AG04449 (cell line): ENCODE data around the gene NUMBL.
"Not testable (repeated sequence)": the region's sequence is repeated elsewhere in the genome, so short reads cannot be mapped to it uniquely, and the experiment has no call there.

ENCODE experiments used
- CTCF ChIA-PET: fragments of 350-600 bp; formaldehyde crosslinking; extraction: SDS; loops from one replicate; lab custom pipeline; 2021; ENCODE audit warnings: antibody characterized with exemption; lab: Yijun Ruan, JAX
- POLR2A ChIA-PET: fragments of 400-600, 350-600 bp; formaldehyde crosslinking; extraction: SDS; loops from one replicate; lab custom pipeline; 2020; ENCODE audit warnings: antibody characterized with exemption, inconsistent platforms; lab: Yijun Ruan, JAX
- DNase-seq: peaks from one replicate; pipeline ENCODE4 v3.0.0-alpha.2; 2010; ENCODE audit warnings: low read depth, low spot score
- H3K4me3 ChIP-seq: 2 replicates; pipeline ENCODE4 v1.5.1; 2011; ENCODE audit warnings: low read depth, mild to moderate bottlenecking, control low read depth, low read length
- TF ChIP-seq, protein P1 (sequence below): IDR thresholded peaks from one replicate; pipeline ENCODE4 v1.5.1; 2011; ENCODE audit warnings: mild to moderate bottlenecking, moderate library complexity, low read length, control low read depth, inconsistent platforms; ENCODE audit not compliant: insufficient read depth; ENCODE audit errors: missing control alignments

NUMBL gene

DNA sequence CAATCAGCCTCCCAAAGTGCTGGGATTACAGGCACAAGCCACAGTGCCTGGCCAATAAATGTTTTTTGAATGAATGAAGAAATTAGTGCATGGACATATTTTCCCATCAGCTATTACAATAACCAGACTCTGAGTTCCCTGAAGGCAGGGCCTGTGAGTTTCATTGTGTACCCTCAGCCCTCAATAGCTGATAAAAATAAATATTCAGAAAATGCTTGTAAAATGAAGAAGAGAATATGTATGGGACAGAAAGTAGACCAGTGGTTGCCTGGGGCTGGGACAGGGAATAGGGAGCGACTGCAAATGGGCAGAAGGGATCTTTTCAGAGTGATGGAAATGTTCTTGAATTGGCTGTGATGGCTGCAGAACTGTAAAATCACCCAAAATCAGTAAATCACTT is 28.8 kb downstream of the NUMBL start:
- no peak for DNase-seq
- ChIA-PET POLR2A (no interaction called here), CTCF (interaction anchor here (0.6 to 5.9 kb wide), 15 partner anchors 9 to 1134 kb away, joined by 3 to 58 read pairs (median 4); partner anchors contain the start of genes CEACAM3 and EGLN2)
- no peak overlapping the region for H3K4me3 ChIP-seq
- TF ChIP-seq, protein P1, sequence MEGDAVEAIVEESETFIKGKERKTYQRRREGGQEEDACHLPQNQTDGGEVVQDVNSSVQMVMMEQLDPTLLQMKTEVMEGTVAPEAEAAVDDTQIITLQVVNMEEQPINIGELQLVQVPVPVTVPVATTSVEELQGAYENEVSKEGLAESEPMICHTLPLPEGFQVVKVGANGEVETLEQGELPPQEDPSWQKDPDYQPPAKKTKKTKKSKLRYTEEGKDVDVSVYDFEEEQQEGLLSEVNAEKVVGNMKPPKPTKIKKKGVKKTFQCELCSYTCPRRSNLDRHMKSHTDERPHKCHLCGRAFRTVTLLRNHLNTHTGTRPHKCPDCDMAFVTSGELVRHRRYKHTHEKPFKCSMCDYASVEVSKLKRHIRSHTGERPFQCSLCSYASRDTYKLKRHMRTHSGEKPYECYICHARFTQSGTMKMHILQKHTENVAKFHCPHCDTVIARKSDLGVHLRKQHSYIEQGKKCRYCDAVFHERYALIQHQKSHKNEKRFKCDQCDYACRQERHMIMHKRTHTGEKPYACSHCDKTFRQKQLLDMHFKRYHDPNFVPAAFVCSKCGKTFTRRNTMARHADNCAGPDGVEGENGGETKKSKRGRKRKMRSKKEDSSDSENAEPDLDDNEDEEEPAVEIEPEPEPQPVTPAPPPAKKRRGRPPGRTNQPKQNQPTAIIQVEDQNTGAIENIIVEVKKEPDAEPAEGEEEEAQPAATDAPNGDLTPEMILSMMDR: no peak

DNA sequence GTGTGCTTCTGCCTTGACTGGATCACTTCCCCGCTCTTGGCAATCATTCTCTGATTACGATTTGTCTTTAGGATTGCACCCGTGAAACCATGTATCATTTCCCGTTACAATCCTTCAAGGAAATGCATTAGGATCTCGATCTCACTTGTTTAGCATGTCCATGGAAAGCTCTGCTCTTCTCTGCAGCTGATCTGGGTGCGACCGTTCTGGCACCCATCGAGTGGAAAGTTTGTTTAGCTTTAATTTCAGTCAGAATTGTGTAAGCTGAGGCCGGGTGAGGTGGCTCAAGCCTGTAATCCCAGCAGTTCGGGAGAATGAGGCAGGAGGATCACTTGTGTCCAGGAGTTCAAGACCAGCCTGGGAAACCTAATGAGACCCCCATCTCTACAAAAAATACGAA is 30.9 kb downstream of the NUMBL start:
- no peak overlapping the region for H3K4me3 ChIP-seq
- DNase-seq: no peak
- CTCF ChIA-PET: interaction anchor here (1.3 to 5.3 kb wide), 4 partner anchors 7 to 160 kb away, joined by 7 to 58 read pairs (median 44); no protein-coding TSS in a partner anchor
- POLR2A ChIA-PET: no interaction called here
- TF ChIP-seq, protein P1: no peak

GRCh38 chr19:40659116-40659515 is 31.3 kb downstream of the NUMBL start:
- CTCF ChIA-PET: interaction anchor here (1.3 to 5.3 kb wide), 2 partner anchors 24 to 160 kb away, joined by 7 to 45 read pairs; no protein-coding TSS in a partner anchor
- no peak overlapping the region for H3K4me3 ChIP-seq
- POLR2A ChIA-PET: interaction anchor here (0.7 kb wide), 1 partner anchor 146 kb away, joined by 3 read pairs; no protein-coding TSS in a partner anchor
- TF ChIP-seq, protein P1: no peak
- DNase-seq: no peak

GRCh38 chr19:40658031-40658430 is 32.4 kb downstream of the NUMBL start:
- H3K4me3 ChIP-seq: no peak overlapping the region
- TF ChIP-seq, protein P1: no peak
- no peak for DNase-seq
- ChIA-PET POLR2A (no interaction called here), CTCF (interaction anchor here (0.6 to 4.1 kb wide), 5 partner anchors 12 to 148 kb away, joined by 3 to 20 read pairs (median 3); no protein-coding TSS in a partner anchor)

- CTCF ChIA-PET: interaction anchor here (1.1 to 4.1 kb wide), 2 partner anchors 21 to 151 kb away, joined by 3 to 20 read pairs; no protein-coding TSS in a partner anchor
- not testable (repeated sequence) for DNase-seq, H3K4me3 ChIP-seq
- POLR2A ChIA-PET: interaction anchor here (0.7 to 1.3 kb wide), 2 partner anchors 7 to 32 kb away, joined by 3 to 4 read pairs; no protein-coding TSS in a partner anchor
Measured at GRCh38 chr19:40655684-40656083, 34.8 kb downstream of the NUMBL start.

DNA sequence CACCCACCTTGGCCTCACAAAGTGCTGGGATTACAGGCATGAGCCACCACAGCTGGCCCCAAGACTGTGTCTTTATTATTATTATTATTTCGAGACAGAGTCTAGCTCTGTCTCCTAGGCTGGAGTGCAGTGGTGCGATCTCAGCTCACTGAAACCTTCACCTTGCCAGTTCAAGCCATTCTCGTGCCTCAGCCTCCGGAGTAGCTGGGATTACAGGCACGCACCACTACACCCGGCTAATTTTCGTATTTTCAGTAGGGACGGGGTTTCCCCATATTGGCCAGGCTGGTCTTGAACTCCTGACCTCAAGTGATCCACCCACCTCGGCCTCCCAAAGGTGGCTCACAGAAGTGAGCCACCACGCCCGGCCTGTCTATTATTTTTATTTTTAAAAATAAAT is 38.1 kb downstream of the NUMBL start:
- H3K4me3 ChIP-seq, POLR2A ChIA-PET, DNase-seq: not testable (repeated sequence)
- CTCF ChIA-PET: interaction anchor here (0.9 to 4.4 kb wide), 3 partner anchors 10 to 155 kb away, joined by 3 to 42 read pairs (median 22); no protein-coding TSS in a partner anchor

DNA sequence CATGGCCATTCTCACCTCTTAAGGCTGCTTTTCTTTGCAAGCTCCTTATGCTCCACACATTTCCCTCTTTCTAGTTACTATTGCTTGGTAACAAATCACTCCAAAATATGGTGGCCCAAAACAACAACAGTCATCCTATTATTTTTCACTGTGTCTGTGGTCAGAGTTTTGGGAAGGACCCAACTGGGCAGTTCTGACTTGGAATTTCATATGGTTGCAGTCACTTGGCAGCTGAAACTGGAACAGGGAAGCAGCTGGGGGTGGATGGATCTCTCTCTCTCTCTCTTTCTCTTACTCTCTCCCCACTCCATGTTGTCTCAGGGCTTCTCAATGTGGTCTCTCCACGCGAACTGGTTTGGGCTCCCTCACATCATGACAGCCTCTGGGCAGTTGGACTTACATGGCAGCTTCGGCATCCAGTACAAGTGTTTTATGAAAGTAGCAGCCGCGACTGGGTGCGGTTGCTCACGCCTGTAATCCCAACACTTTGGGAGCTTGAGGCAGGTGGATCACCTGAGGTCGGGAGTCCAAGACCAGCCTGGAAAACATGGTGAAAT is 39.6 kb downstream of the NUMBL start:
- no peak for DNase-seq
- ChIA-PET CTCF (interaction anchor here (1.1 to 4.4 kb wide), 3 partner anchors 11 to 169 kb away, joined by 3 to 42 read pairs (median 22); no protein-coding TSS in a partner anchor), POLR2A (no interaction called here)
- TF ChIP-seq, protein P1: no peak
- no peak overlapping the region for H3K4me3 ChIP-seq

- POLR2A ChIA-PET, DNase-seq, H3K4me3 ChIP-seq: not testable (repeated sequence)
- CTCF ChIA-PET: interaction anchor here (1.1 to 4.4 kb wide), 3 partner anchors 12 to 170 kb away, joined by 3 to 42 read pairs (median 22); no protein-coding TSS in a partner anchor
Measured at GRCh38 chr19:40649903-40650675, 40.4 kb downstream of the NUMBL start.
